HG02623 (cell line): ENCODE results near the gene UBE2E2.

Experiments used
- ATAC-seq: cut with Tn5 transposase; IDR thresholded peaks from one replicate; pipeline ENCODE4 v1.9.1; 2021; ENCODE audit warnings: moderate library complexity; ENCODE audit not compliant: unreplicated experiment

The UBE2E2 gene

DNA sequence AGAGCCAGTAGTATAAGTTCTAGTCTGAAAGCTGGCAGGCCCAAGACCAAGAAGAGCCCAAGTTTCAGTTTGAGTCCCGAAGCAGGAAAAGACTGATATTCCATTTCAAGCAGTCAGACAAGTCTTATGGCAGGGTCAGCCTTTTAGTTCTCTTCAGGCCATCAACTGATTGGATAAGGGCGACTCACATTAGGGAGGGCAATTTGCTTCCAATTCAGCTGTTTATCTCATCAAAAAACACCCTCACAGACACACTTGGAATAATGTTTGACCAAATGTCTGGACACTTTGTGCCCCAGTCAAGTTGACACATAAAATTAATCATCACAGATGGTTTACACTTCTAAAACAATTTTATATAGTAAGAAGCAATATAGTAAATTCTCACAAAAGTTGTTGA is 69.7 kb downstream of the UBE2E2 start:
- no peak for ATAC-seq

DNA sequence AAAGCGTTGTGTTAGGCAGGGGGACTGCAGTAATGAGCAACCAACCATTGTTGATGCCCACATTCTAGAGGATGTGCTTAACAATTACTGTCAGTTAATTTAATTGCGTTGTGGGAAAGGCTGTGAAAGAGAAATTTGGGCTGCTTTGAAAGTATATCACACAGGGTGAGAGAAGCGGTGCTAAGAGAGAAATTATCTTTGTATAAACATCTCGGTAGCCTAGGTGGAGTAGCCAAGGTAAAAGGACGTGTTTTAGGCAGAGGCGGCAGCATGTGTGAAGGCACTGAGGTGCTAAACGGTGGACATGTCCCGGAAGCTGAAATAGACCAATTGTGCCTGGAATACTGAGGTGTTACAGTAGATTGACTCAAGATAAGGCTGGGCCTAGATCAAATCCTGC is 71.9 kb downstream of the UBE2E2 start:
- ATAC-seq: no peak

DNA sequence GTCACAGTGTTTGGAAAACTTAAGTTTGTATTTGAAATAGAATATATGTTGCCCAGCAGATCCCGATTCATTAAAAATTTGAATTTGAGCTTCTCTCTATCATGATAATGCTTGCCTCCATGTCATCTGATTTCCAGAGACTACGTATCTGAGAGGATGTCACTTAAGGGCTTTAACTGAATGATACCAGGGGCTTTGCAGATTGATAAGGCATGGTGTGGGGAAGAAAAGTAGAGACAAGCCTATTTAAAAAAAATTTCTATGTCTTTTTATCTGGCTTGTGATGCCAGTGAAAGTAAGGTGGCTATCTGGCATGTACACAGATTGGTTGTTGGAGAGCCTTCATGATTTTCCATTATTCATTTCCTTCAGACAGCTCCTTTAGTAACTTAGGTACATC is 72.7 kb downstream of the UBE2E2 start:
- ATAC-seq: no peak

- ATAC-seq: no peak
Measured at GRCh38 chr3:23276913-23277658, 74.0 kb downstream of the UBE2E2 start.

DNA sequence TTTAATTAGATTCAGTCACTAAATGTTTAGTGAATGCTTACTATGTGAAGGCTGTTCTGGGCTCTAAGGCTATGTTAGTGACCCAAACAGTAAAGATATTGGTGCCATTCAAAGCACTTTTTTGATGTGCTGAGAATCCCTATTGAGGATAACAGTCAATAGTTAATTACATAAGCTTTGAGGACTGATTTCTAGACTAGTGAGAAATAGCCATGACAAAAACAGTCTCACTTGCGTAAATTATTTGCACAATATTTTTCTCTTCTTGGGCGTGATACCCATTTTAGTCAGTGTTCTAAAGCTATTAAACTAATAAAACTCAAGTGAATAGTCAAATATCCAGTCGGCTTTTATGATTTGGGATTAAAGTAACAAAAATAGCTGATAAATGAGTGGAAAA is 74.6 kb downstream of the UBE2E2 start:
- no peak for ATAC-seq

DNA sequence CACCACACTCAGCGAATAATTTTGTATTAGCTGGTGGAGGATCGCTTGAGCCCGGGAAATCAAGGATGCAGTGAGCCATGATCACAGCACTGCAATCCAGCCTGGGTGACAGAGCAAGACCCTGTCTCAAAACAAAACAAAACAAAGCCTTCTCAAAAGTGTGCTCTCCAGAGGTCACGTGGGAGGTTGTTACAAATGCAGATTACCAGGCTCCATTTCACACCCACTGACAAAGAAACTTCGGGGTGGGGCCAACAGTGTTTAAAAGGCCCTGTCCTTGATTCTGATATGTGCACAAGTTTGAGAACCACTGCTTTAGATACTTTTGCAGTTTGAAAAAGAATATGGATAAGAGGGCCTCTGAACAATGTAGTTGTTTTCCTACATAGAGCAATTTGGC is 80.5 kb downstream of the UBE2E2 start:
- no peak for ATAC-seq

DNA sequence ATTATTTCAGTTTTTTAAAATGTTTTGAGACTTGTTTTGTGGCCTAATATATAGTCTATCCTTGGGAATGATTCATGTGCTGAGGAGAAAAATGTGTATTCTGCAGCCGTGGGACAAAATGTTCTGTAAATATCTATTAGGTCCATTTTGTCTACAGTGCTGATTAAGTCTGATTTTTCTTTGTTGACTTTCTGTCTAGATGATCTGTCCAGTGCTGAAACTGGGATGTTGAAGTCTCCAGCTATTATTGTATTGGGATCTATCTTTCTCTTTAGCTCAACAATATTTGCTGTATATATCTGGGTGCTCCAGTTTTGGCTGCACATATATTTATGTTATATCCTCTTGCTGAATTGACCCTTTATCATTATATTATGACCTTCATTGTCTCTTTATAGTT is 85.2 kb downstream of the UBE2E2 start:
- no peak for ATAC-seq

DNA sequence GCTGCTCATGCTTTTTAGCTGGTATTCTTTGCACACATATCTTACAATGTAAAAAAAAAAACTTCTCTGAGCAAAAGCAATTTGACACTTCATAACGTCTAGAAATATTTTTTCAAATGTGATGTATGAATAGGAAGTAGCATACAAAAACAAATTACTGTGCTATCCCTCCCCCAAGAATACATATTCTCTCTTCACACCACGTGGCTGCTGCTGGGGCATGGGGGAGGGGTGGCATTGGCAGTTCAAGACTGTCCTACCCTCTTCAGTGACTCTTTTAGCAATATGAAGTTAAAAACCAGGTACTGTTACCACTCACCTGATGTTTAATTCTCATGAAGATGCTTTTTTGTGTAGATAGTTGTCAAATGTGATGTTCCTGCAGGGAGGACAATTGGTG is 85.6 kb downstream of the UBE2E2 start:
- ATAC-seq: no peak

GRCh38 chr3:23292432-23292831 is 89.3 kb downstream of the UBE2E2 start:
- no peak for ATAC-seq

DNA sequence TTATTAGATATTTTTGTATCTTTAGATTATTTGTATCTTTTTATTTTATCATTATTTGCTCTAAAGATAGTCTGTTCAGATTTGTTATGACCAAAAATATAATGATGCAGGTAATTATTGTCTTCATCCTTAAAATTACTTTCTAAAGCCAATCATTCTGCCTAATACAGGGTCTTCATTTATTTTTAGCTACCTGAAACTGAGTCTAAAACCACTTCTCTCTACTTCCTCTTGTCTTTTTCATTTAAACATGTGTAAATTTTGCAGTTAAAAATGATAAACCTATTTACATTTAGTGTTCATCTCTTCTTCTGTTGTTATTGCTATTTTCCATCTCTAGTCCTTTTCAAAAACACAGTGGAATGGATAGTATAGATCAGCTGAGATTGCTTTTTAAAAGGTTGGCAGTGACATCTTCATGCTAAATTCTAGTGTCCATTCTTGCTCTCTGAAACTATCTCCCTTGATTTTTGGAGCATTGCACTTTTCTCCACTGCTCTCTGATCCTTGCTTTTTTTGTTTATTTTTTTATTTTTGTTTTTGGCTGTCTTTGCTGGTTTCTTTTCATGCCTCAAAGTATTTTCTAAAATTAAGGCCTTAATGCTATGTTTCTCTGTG is 91.8 kb downstream of the UBE2E2 start:
- no peak for ATAC-seq

GRCh38 chr3:23301819-23302218 is 98.7 kb downstream of the UBE2E2 start:
- no peak for ATAC-seq

DNA sequence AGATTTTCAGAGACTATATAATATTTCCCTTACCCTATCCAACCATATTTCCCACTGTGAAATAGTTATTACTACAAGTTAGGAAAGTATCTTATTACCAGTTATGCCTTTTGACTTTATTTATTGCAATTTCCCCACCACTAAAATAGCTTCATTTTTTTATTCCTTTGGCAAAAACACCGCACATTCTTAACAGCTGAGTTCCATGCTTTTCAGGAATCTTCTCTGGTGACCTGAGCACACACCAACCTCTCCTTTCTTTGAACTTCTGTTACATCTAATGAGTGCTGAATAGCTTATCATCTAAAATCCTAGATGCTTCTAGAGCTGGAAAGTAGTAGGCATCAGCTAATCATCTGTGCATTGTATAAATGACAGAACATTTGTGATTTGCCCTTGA is 99.1 kb downstream of the UBE2E2 start:
- ATAC-seq: no peak

- no peak for ATAC-seq
Measured at GRCh38 chr3:23303601-23304217, 100.6 kb downstream of the UBE2E2 start.

- no peak for ATAC-seq
Measured at GRCh38 chr3:23304424-23304823, 101.3 kb downstream of the UBE2E2 start.

DNA sequence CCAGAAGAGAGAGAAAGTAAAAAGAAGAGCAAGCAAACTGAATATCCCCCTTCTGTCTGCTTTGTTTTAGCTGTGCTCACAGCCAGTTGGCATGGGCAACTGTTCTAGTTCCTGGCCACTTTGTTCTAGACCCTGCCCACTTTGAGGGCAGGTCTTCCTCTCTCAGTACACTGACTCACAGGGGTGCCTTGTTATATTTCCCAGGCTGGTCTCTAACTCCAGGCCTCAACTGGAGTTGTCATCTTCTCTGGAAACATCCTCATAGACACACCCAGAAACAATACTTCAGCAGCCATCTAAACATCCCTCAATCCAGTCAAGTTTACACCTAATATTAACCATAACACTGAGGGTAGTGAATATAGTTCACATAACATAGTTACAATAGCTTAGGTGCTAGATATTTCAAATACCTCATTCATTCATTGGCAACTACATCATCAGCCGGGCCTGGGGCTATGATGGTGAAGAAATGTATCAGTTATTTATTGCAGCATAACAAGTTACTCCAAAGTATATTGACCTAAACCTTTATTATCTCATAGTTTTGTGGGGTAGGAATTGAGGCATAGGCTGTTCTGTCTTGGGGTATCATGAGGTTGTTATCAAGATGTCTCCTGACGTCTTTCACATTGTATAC is 106.0 kb downstream of the UBE2E2 start:
- ATAC-seq: no peak

DNA sequence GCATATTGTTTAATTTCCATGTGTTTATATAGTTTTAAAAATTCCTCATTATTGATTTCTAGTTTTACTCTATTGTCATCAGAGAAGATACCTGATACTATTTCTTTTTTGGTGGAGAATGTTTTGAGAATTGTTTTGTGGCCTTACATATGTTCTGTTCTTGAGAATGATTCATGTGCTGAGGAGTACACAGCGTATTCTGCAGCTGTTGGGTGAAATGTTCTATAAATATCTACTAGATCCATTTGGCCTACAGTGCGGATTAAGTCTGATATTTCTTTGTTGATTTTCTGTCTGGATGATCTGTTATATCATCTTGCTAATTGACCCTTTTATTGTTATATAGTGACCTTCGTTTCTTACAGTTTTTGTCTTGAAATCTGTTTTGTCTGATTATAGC is 109.7 kb downstream of the UBE2E2 start:
- ATAC-seq: no peak

GRCh38 chr3:23314981-23315762 is 112.0 kb downstream of the UBE2E2 start:
- no peak for ATAC-seq

DNA sequence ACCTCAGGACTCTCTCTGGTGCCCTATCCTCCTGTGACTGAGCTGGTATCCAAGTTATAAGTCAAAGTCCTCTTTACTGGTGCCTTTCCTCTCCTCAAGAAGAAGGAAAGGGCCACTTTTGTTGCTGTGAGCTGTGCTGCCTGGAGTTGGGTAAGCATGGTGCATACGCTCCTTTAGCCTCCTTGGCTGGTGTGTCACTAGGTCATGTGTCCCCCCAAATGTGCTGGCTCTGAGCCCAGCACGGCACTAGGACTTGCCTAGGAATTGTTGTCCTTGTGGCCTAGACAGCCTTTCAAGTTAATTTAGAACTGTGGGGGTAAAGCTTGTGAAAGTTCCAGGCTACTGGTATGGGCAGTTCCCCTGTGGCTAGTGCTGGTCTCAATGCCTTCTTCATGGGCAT is 113.8 kb downstream of the UBE2E2 start:
- ATAC-seq: no peak

DNA sequence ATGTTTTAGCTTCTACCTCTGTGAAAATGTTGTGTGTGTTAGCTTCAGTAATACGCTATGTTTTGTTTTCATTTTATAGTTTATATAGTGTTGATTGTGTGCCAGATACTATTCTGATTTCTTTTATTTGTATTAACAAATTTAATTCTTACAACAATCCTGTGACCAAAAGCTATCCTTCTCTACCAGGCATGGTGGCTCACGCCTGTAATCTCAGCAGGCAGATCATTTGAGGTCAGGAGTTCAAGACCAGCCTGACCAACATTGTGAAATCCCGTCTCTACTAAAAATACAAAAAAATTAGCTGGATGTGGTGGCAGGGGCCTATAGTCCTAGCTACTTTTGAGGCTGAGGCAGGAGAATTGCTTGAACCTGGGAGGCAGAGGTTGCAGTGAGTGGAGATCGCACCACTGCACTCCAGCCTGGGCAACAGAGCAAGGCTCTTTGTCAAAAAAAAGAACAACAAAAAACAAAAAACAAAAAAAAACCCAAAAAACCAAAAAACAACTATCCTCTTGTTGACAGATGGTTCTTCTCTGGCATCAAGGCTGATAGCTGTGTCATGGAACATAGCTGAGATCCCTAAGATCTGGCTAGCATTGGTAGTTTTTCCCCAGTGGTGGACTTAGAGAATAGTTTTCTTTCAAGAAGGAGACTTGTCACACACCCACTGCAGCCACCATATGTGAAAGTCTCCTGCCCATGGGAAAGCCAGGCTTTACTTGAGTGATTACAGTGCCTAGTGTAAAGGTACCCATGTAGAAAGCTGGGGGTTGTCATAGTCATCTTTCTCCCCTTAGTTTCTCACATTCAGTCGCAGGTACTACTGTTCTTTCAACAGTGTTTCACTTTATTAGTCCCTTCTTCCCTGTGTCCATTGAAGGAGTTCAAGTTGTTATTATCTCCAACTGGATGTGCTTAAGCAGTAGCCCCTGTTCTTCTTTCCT is 116.5 kb downstream of the UBE2E2 start:
- peak; percentile 49 for ATAC-seq
